ENCODE results near the gene RIN1. TPM values are rescaled to one million over a fixed set of nuclear protein-coding genes. Genes with fewer than 3 reads are reported as not detected.

The RIN1 gene
- total and polyA plus RNA-seq, 9 of the 15 experiments (the other 6 are each of a cell fraction or from before 2014, with no cell fraction given) = 0.01 to 1.2 (median 0.45) TPM; not detected in 1

DNA sequence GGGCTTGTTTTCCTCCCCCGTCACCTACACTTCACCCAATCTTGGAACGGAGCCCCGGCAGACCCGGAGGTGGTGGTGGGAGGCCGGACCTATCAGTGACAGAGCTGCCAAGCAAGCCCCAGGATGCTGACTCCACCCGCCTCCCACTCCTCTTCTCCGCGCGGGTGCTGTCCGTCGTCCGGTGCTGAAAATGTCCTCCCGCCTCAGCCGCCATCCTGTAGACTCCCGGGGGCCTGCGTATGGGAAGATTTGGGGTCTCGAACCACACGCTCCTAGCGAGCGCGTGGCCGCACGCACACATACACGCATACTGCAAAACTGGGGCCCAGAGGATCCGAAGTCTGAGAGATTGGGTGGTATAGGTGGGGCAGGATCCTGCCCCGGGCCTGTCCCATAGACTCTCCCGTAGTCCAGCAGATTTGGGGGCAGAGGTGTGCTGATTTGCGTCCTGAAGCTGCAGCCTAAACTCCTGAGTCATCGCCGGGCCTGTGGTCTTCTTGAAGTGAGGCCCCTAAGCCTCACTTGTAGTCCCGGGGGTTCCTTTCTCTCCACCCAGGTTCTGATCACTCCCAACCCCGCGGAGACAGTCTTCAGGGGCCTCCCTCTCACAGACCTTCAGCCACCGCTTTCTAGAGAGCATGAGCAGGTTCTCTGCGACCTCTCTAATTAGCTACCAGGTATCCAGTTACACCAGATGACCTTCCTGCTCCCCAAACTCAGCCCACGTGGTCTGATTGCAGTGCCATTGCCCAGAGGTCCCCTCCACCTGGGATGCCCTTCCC, 46.5 kb downstream of the RIN1 start (continued):
- TF ChIP-seq, protein P1, sequence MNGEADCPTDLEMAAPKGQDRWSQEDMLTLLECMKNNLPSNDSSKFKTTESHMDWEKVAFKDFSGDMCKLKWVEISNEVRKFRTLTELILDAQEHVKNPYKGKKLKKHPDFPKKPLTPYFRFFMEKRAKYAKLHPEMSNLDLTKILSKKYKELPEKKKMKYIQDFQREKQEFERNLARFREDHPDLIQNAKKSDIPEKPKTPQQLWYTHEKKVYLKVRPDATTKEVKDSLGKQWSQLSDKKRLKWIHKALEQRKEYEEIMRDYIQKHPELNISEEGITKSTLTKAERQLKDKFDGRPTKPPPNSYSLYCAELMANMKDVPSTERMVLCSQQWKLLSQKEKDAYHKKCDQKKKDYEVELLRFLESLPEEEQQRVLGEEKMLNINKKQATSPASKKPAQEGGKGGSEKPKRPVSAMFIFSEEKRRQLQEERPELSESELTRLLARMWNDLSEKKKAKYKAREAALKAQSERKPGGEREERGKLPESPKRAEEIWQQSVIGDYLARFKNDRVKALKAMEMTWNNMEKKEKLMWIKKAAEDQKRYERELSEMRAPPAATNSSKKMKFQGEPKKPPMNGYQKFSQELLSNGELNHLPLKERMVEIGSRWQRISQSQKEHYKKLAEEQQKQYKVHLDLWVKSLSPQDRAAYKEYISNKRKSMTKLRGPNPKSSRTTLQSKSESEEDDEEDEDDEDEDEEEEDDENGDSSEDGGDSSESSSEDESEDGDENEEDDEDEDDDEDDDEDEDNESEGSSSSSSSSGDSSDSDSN (IDR thresholded peaks at IDR 0.05; ENCODE audit: borderline replicate concordance in 1 of 2, low read depth in 2 of 2, low read length in 2 of 2) = no peak
- TF ChIP-seq ZNF561 (CRISPR knock-in tag; conservative IDR thresholded peaks at IDR 0.05) = no peak
- no peak for TF ChIP-seq MTA1 (IDR thresholded peaks at IDR 0.05; ENCODE audit: borderline replicate concordance)
- no peak for TF ChIP-seq ZFX (CRISPR knock-in tag; IDR thresholded peaks at IDR 0.05)
- TF ChIP-seq ZC3H11A (IDR thresholded peaks at IDR 0.05; ENCODE audit: low read depth, low read length) = no peak
- peak in 2 of 3 experiments; percentile 54 to 77 for TF ChIP-seq YY1 (IDR thresholded peaks at IDR 0.05; ENCODE audit: borderline replicate concordance in 1 of 3, control insufficient read depth in 1 of 3, extremely low read depth in 1 of 3, insufficient read depth in 3 of 3, insufficient read length in 1 of 3, insufficient replicate concordance in 2 of 3, low read depth in 1 of 3, low read length in 2 of 3)
- no peak for TF ChIP-seq ZNF764 (CRISPR knock-in tag; IDR thresholded peaks at IDR 0.05; ENCODE audit: low read depth)
- no peak for TF ChIP-seq ZKSCAN1 (IDR thresholded peaks at IDR 0.05; ENCODE audit: low read depth, low read length)
- no peak for TF ChIP-seq NFATC3 (IDR thresholded peaks at IDR 0.05)
- peak in 1 of 2 experiments; percentile 28; a peak in 1 of 4 replicates for TF ChIP-seq KDM1A (IDR thresholded peaks at IDR 0.05)
- peak; percentile 95 for TF ChIP-seq FOXP1 (CRISPR knock-in tag; IDR thresholded peaks at IDR 0.05)
- TF ChIP-seq, protein P2, sequence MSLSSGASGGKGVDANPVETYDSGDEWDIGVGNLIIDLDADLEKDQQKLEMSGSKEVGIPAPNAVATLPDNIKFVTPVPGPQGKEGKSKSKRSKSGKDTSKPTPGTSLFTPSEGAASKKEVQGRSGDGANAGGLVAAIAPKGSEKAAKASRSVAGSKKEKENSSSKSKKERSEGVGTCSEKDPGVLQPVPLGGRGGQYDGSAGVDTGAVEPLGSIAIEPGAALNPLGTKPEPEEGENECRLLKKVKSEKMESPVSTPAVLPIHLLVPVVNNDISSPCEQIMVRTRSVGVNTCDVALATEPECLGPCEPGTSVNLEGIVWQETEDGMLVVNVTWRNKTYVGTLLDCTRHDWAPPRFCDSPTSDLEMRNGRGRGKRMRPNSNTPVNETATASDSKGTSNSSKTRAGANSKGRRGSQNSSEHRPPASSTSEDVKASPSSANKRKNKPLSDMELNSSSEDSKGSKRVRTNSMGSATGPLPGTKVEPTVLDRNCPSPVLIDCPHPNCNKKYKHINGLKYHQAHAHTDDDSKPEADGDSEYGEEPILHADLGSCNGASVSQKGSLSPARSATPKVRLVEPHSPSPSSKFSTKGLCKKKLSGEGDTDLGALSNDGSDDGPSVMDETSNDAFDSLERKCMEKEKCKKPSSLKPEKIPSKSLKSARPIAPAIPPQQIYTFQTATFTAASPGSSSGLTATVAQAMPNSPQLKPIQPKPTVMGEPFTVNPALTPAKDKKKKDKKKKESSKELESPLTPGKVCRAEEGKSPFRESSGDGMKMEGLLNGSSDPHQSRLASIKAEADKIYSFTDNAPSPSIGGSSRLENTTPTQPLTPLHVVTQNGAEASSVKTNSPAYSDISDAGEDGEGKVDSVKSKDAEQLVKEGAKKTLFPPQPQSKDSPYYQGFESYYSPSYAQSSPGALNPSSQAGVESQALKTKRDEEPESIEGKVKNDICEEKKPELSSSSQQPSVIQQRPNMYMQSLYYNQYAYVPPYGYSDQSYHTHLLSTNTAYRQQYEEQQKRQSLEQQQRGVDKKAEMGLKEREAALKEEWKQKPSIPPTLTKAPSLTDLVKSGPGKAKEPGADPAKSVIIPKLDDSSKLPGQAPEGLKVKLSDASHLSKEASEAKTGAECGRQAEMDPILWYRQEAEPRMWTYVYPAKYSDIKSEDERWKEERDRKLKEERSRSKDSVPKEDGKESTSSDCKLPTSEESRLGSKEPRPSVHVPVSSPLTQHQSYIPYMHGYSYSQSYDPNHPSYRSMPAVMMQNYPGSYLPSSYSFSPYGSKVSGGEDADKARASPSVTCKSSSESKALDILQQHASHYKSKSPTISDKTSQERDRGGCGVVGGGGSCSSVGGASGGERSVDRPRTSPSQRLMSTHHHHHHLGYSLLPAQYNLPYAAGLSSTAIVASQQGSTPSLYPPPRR (CRISPR knock-in tag; IDR thresholded peaks at IDR 0.05; ENCODE audit: borderline replicate concordance) = peak; percentile 72; the same call in 1 of the 2 replicates
- TF ChIP-seq HMGN3 (IDR thresholded peaks at IDR 0.05; ENCODE audit: borderline replicate concordance, extremely low read depth, insufficient read length, low read depth, low read length) = peak; percentile 27
- TF ChIP-seq ZC3H4 (CRISPR knock-in tag; IDR thresholded peaks at IDR 0.05; ENCODE audit: borderline replicate concordance) = no peak
- TF ChIP-seq EZH2 (IDR thresholded peaks at IDR 0.05; ENCODE audit: borderline replicate concordance, low read depth, low read length) = no peak
- TF ChIP-seq CBX5 (IDR thresholded peaks at IDR 0.05; ENCODE audit: borderline replicate concordance, low read depth) = no peak
- no peak for TF ChIP-seq PHTF2 (CRISPR knock-in tag; IDR thresholded peaks at IDR 0.05)
- TF ChIP-seq ZNF79 (CRISPR knock-in tag; IDR thresholded peaks at IDR 0.05; ENCODE audit: low read depth) = no peak
- TF ChIP-seq KDM5B (IDR thresholded peaks at IDR 0.05; ENCODE audit: insufficient replicate concordance, low read depth, low read length) = no peak

Data from K562 (cell line).